T-helper 1 cell treated with Interleukin-12 subunit alpha and Interleukin-12 subunit beta and Interleukin-4 antibody, amounts not matched to agents 30 μg/mL and 1 μg/mL, for 36 hours (primary cell): ENCODE measurements around the gene SOCS3.
A peak's percentile ranks its signal among the peaks of the same experiment; 100 is the strongest.

Experiments used
- H3K27ac Mint-ChIP-seq: one replicate; pipeline ENCODE4 v1.8.0; 2021; ENCODE audit warnings: mild to moderate bottlenecking, mixed read lengths
- H3K27me3 Mint-ChIP-seq: one replicate; pipeline ENCODE4 v1.8.0; 2021; ENCODE audit warnings: low read depth, mixed read lengths
- H3K36me3 Mint-ChIP-seq: one replicate; pipeline ENCODE4 v1.8.0; 2021; ENCODE audit warnings: low read depth, mixed read lengths
- H3K4me1 Mint-ChIP-seq: one replicate; pipeline ENCODE4 v1.8.0; 2021; ENCODE audit warnings: low read depth, mixed read lengths
- H3K4me3 Mint-ChIP-seq: one replicate; pipeline ENCODE4 v1.8.0; 2021; ENCODE audit warnings: mild to moderate bottlenecking, moderate library complexity, mixed read lengths
- H3K9me3 Mint-ChIP-seq: one replicate; pipeline ENCODE4 v1.8.0; 2021; ENCODE audit warnings: mixed read lengths

The SOCS3 gene

GRCh38 chr17:78355701-78356100 is 4.2 kb downstream of the SOCS3 start:
- no peaks in the 10 kb centered on the region for H3K27me3 Mint-ChIP-seq
- peaks cover 36% of the 10 kb centered on the region for H3K4me1 Mint-ChIP-seq
- no peaks in the 10 kb centered on the region for H3K9me3 Mint-ChIP-seq
- H3K27ac Mint-ChIP-seq, result peak overlapping the region; percentile 97
- H3K36me3 Mint-ChIP-seq, result peaks cover 40% of the 10 kb centered on the region
- peak overlapping the region; percentile 93 for H3K4me3 Mint-ChIP-seq

- Mint-ChIP-seq H3K27ac (peak overlapping the region; percentile 97), H3K36me3 (peaks cover 40% of the 10 kb centered on the region), H3K4me1 (peaks cover 41% of the 10 kb centered on the region), H3K27me3 (no peaks in the 10 kb centered on the region), H3K4me3 (peak overlapping the region; percentile 93), H3K9me3 (no peaks in the 10 kb centered on the region)
These were observed 4.7 kb downstream of the SOCS3 start for GRCh38 chr17:78355045-78355641.

GRCh38 chr17:78353834-78354233 is 6.0 kb downstream of the SOCS3 start:
- H3K27me3 Mint-ChIP-seq, result no peaks in the 10 kb centered on the region
- H3K9me3 Mint-ChIP-seq, result no peaks in the 10 kb centered on the region
- peaks cover 37% of the 10 kb centered on the region for H3K36me3 Mint-ChIP-seq
- peak overlapping the region; percentile 97 for H3K27ac Mint-ChIP-seq
- H3K4me3 Mint-ChIP-seq, result peak overlapping the region; percentile 50
- peaks cover 51% of the 10 kb centered on the region for H3K4me1 Mint-ChIP-seq

GRCh38 chr17:78351449-78352006 is 8.3 kb downstream of the SOCS3 start:
- Mint-ChIP-seq H3K27ac (no peak overlapping the region), H3K9me3 (no peaks in the 10 kb centered on the region), H3K36me3 (peaks cover 15% of the 10 kb centered on the region), H3K4me1 (peaks cover 63% of the 10 kb centered on the region), H3K4me3 (no peak overlapping the region), H3K27me3 (no peaks in the 10 kb centered on the region)

GRCh38 chr17:78349891-78350642 is 9.8 kb downstream of the SOCS3 start:
- Mint-ChIP-seq H3K4me1 (peaks cover 54% of the 10 kb centered on the region), H3K36me3 (peaks cover 4% of the 10 kb centered on the region), H3K27me3 (no peaks in the 10 kb centered on the region), H3K27ac (peak overlapping the region; percentile 72), H3K9me3 (no peaks in the 10 kb centered on the region), H3K4me3 (peak overlapping the region; percentile 66)

- Mint-ChIP-seq H3K4me1 (peaks cover 57% of the 10 kb centered on the region), H3K4me3 (no peak overlapping the region), H3K27ac (peak overlapping the region; percentile 50), H3K9me3 (no peaks in the 10 kb centered on the region), H3K27me3 (no peaks in the 10 kb centered on the region), H3K36me3 (no peaks in the 10 kb centered on the region)
These were observed 11.7 kb downstream of the SOCS3 start for GRCh38 chr17:78348055-78348770.

- Mint-ChIP-seq H3K4me1 (peaks cover 61% of the 10 kb centered on the region), H3K4me3 (no peak overlapping the region), H3K27me3 (no peaks in the 10 kb centered on the region), H3K27ac (no peak overlapping the region), H3K9me3 (no peaks in the 10 kb centered on the region), H3K36me3 (no peaks in the 10 kb centered on the region)
These were observed 12.4 kb downstream of the SOCS3 start for GRCh38 chr17:78347453-78347852.

GRCh38 chr17:78346605-78347250 is 13.1 kb downstream of the SOCS3 start:
- H3K36me3 Mint-ChIP-seq, result no peaks in the 10 kb centered on the region
- H3K9me3 Mint-ChIP-seq, result no peaks in the 10 kb centered on the region
- no peaks in the 10 kb centered on the region for H3K27me3 Mint-ChIP-seq
- H3K4me1 Mint-ChIP-seq, result peaks cover 60% of the 10 kb centered on the region
- no peak overlapping the region for H3K4me3 Mint-ChIP-seq
- peak overlapping the region; percentile 73 for H3K27ac Mint-ChIP-seq

- Mint-ChIP-seq H3K4me3 (no peak overlapping the region), H3K36me3 (no peaks in the 10 kb centered on the region), H3K27me3 (peaks cover under 1% of the 10 kb centered on the region), H3K27ac (no peak overlapping the region), H3K9me3 (no peaks in the 10 kb centered on the region), H3K4me1 (peaks cover 60% of the 10 kb centered on the region)
These were observed 13.9 kb downstream of the SOCS3 start for GRCh38 chr17:78345791-78346494.

GRCh38 chr17:78345172-78345571 is 14.7 kb downstream of the SOCS3 start:
- no peak overlapping the region for H3K4me3 Mint-ChIP-seq
- peaks cover 8% of the 10 kb centered on the region for H3K27me3 Mint-ChIP-seq
- H3K9me3 Mint-ChIP-seq, result no peaks in the 10 kb centered on the region
- peaks cover 60% of the 10 kb centered on the region for H3K4me1 Mint-ChIP-seq
- no peak overlapping the region for H3K27ac Mint-ChIP-seq
- H3K36me3 Mint-ChIP-seq, result no peaks in the 10 kb centered on the region

GRCh38 chr17:78344666-78345065 is 15.2 kb downstream of the SOCS3 start:
- H3K4me1 Mint-ChIP-seq, result peaks cover 59% of the 10 kb centered on the region
- peak overlapping the region; percentile 67 for H3K27ac Mint-ChIP-seq
- H3K36me3 Mint-ChIP-seq, result no peaks in the 10 kb centered on the region
- peaks cover 12% of the 10 kb centered on the region for H3K27me3 Mint-ChIP-seq
- H3K4me3 Mint-ChIP-seq, result peak overlapping the region; percentile 46
- no peaks in the 10 kb centered on the region for H3K9me3 Mint-ChIP-seq

- H3K27ac Mint-ChIP-seq, result peak overlapping the region; percentile 89
- peak overlapping the region; percentile 62 for H3K4me3 Mint-ChIP-seq
- H3K9me3 Mint-ChIP-seq, result no peaks in the 10 kb centered on the region
- H3K36me3 Mint-ChIP-seq, result no peaks in the 10 kb centered on the region
- H3K4me1 Mint-ChIP-seq, result peaks cover 59% of the 10 kb centered on the region
- H3K27me3 Mint-ChIP-seq, result peaks cover 12% of the 10 kb centered on the region
These were observed 16.2 kb downstream of the SOCS3 start for GRCh38 chr17:78343543-78344201.

GRCh38 chr17:78343187-78343542 is 16.7 kb downstream of the SOCS3 start:
- no peaks in the 10 kb centered on the region for H3K36me3 Mint-ChIP-seq
- H3K4me1 Mint-ChIP-seq, result peaks cover 56% of the 10 kb centered on the region
- H3K4me3 Mint-ChIP-seq, result peak overlapping the region; percentile 62
- H3K27me3 Mint-ChIP-seq, result peaks cover 12% of the 10 kb centered on the region
- peak overlapping the region; percentile 89 for H3K27ac Mint-ChIP-seq
- H3K9me3 Mint-ChIP-seq, result no peaks in the 10 kb centered on the region
